K562 (cell line): Measurements from ENCODE around the gene USP11. TPM values are rescaled to one million over a fixed set of nuclear protein-coding genes. Genes with fewer than 3 reads are reported as not detected.

ENCODE experiments used
- CBX2 ChIP-seq: fragments of 200-600 bp; sonication (generic); IDR thresholded peaks from one replicate; pipeline ENCODE4 v1.6.1; 2012; ENCODE audit warnings: mild to moderate bottlenecking, low read length, inconsistent platforms; ENCODE audit not compliant: insufficient read depth, poor library complexity, severe bottlenecking
- ILF3 ChIP-seq: fragments of 450-650 bp; IDR thresholded peaks from 2 replicates; pipeline ENCODE4 v1.6.1; 2018; ENCODE audit warnings: antibody characterized with exemption, mild to moderate bottlenecking, moderate library complexity, borderline replicate concordance
- KLF1 ChIP-seq: fragments of 450-650 bp; IDR thresholded peaks from 2 replicates; pipeline ENCODE4 v1.6.1; 2016; ENCODE audit warnings: missing genetic modification characterization, missing compliant biosample characterization
- MAZ ChIP-seq, 2 experiments: fragments of 450-650 bp in 1 of 2; sonication (generic) in 1 of 2; formaldehyde crosslinking; IDR thresholded peaks in 1 of 2; conservative IDR thresholded peaks in 1 of 2; 2 replicates each; pipeline versions ENCODE4 v1.4.0 to v1.5.0; 2020; ENCODE audit warnings: mild to moderate bottlenecking in 1 of 2, missing genetic modification reagents in 1 of 2
- MCM5 ChIP-seq: fragments of 450-650 bp; IDR thresholded peaks from 2 replicates; pipeline ENCODE4 v1.6.1; 2016; ENCODE audit warnings: low read depth
- NFXL1 ChIP-seq: fragments of 450-650 bp; formaldehyde crosslinking; IDR thresholded peaks from 2 replicates; pipeline ENCODE4 v1.4.0; 2021; ENCODE audit warnings: mild to moderate bottlenecking
- PRPF4 ChIP-seq: fragments of 200-400 bp; formaldehyde crosslinking; IDR thresholded peaks from one replicate; pipeline ENCODE4 v1.6.1; 2017; ENCODE audit warnings: low read length, low read depth, mild to moderate bottlenecking; ENCODE audit not compliant: insufficient read depth, poor library complexity, severe bottlenecking
- RAD21 ChIP-seq, 2 experiments: fragments of 250-450 bp in 1 of 2; fragments of 450-650 bp in 1 of 2; sonication (Bioruptor Pico) in 1 of 2; formaldehyde crosslinking in 1 of 2; IDR thresholded peaks in 1 of 2; conservative IDR thresholded peaks in 1 of 2; 2 replicates each; pipeline versions ENCODE4 v1.4.0 to v1.8.0; 2020 to 2022; ENCODE audit warnings: mild to moderate bottlenecking in 2 of 2, moderate library complexity in 1 of 2
- SMARCA5 ChIP-seq: fragments of 450-650 bp; IDR thresholded peaks from 2 replicates; pipeline ENCODE4 v1.6.1; 2016
- TBL1XR1 ChIP-seq, 2 experiments: IDR thresholded peaks; 2 replicates each; pipeline ENCODE4 v1.6.1; 2012; ENCODE audit warnings: improper control_type of control experiment in 2 of 2, low read length in 2 of 2, mild to moderate bottlenecking in 1 of 2
- TCF3 ChIP-seq: sonication (generic); formaldehyde crosslinking; IDR thresholded peaks from 2 replicates; pipeline ENCODE4 v1.4.0; 2020; ENCODE audit warnings: mild to moderate bottlenecking, missing genetic modification reagents
- ZFX ChIP-seq: sonication (generic); formaldehyde crosslinking; IDR thresholded peaks from 2 replicates; pipeline ENCODE4 v1.8.0; 2022; ENCODE audit warnings: mild to moderate bottlenecking, missing genetic modification reagents, moderate library complexity
- ZNF551 ChIP-seq: fragments of 250-450 bp; sonication (Bioruptor Pico); IDR thresholded peaks from 2 replicates; pipeline ENCODE4 v1.5.0; 2021; ENCODE audit warnings: mild to moderate bottlenecking, moderate library complexity
- polyA plus RNA-seq, 8 experiments: library from polyadenylated mRNA; depleted of rRNA in 4 of 8; stranded (reverse) in 5 of 8; unstranded in 3 of 8; fragments of >200 nt; fragmentation: Nextera tagmentation in 2 of 8; fragmentation: Illumina TruSeq in 1 of 8; extraction: Ambion mirVana in 2 of 8; extraction: Trizol in 1 of 8; gene quantifications; 2 replicates each; pipeline versions ENCODE4 v1.2.1 to v1.2.3, GENCODE V29; 2011 to 2014; ENCODE audit warnings: inconsistent platforms in 1 of 8, missing spikeins in 1 of 8
- total RNA-seq, 7 experiments: library from RNA; depleted of rRNA in 6 of 7; stranded (reverse); fragments of >200 nt in 6 of 7; fragmentation: Illumina TruSeq in 2 of 7; extraction: Trizol in 2 of 7; gene quantifications; 2 replicates each; pipeline versions ENCODE4 v1.2.1 to v1.2.3, GENCODE V29; 2011 to 2021; ENCODE audit warnings: low replicate concordance in 1 of 7
- TF ChIP-seq, protein P1 (sequence below): fragments of 200-800 bp; sonication (Bioruptor generic); IDR thresholded peaks from 2 replicates; pipeline ENCODE4 v1.6.1; 2016; ENCODE audit warnings: missing genetic modification characterization, missing compliant biosample characterization
- TF ChIP-seq, protein P2 (sequence below): fragments of 450-650 bp; formaldehyde crosslinking; IDR thresholded peaks from 2 replicates; pipeline ENCODE4 v1.4.0; 2022; ENCODE audit warnings: mild to moderate bottlenecking, moderate library complexity
- TF ChIP-seq, protein P3 (sequence below): fragments of 250-450 bp; sonication (Bioruptor Pico); IDR thresholded peaks from 2 replicates; pipeline ENCODE4 v1.8.0; 2021; ENCODE audit warnings: borderline replicate concordance, mild to moderate bottlenecking, moderate library complexity; ENCODE audit not compliant: poor library complexity, severe bottlenecking
- TF ChIP-seq, protein P4 (sequence below): fragments of 250-450 bp; sonication (Bioruptor Pico); IDR thresholded peaks from 2 replicates; pipeline ENCODE4 v1.5.0; 2021
- TF ChIP-seq, protein P5 (sequence below): fragments of 450-650 bp; formaldehyde crosslinking; IDR thresholded peaks from 2 replicates; pipeline ENCODE4 v1.4.0; 2020; ENCODE audit warnings: mild to moderate bottlenecking, moderate library complexity

USP11 gene
- total and polyA plus RNA-seq, 9 of the 15 experiments (the other 6 are each of a cell fraction or from before 2014, with no cell fraction given) = 2.5 to 29.0 (median 11.7) TPM

DNA sequence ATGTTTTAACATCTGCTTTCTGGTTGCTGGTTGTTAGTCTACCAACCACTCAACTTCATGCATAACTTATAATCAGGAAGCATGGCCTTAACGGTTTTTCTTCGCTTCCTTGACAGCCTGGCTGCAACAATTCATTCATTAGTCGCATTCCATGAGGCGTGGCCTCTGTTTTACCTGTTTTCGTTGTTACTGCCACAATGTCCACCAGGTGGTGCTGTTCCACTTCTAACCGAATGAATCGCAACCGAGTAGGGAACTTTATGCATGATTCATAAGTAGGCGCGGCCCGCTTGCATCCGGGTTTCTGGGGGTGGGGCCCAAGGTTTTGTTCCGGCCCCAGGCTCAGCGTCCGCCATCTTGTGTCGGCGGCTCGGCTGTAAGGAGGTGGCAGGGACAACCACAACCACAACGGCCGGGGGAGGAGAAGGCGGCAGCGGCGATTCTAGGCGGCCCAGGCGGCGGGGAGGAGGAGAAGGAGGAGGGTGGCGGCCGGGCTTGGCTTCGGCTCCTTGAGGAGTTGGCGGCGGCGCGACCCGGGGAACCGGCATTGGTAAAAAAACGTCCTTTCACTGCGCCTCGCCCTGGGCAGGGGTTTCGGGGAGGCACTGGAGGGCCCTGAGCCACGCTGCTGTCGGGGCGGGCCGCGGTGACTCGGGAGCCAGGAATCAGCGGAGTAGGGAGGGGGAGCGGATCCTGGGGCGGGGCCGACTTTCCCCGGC is 39.2 kb upstream of the USP11 start, which contains the start of gene UBA1 (continued):
- TF ChIP-seq, protein P1, sequence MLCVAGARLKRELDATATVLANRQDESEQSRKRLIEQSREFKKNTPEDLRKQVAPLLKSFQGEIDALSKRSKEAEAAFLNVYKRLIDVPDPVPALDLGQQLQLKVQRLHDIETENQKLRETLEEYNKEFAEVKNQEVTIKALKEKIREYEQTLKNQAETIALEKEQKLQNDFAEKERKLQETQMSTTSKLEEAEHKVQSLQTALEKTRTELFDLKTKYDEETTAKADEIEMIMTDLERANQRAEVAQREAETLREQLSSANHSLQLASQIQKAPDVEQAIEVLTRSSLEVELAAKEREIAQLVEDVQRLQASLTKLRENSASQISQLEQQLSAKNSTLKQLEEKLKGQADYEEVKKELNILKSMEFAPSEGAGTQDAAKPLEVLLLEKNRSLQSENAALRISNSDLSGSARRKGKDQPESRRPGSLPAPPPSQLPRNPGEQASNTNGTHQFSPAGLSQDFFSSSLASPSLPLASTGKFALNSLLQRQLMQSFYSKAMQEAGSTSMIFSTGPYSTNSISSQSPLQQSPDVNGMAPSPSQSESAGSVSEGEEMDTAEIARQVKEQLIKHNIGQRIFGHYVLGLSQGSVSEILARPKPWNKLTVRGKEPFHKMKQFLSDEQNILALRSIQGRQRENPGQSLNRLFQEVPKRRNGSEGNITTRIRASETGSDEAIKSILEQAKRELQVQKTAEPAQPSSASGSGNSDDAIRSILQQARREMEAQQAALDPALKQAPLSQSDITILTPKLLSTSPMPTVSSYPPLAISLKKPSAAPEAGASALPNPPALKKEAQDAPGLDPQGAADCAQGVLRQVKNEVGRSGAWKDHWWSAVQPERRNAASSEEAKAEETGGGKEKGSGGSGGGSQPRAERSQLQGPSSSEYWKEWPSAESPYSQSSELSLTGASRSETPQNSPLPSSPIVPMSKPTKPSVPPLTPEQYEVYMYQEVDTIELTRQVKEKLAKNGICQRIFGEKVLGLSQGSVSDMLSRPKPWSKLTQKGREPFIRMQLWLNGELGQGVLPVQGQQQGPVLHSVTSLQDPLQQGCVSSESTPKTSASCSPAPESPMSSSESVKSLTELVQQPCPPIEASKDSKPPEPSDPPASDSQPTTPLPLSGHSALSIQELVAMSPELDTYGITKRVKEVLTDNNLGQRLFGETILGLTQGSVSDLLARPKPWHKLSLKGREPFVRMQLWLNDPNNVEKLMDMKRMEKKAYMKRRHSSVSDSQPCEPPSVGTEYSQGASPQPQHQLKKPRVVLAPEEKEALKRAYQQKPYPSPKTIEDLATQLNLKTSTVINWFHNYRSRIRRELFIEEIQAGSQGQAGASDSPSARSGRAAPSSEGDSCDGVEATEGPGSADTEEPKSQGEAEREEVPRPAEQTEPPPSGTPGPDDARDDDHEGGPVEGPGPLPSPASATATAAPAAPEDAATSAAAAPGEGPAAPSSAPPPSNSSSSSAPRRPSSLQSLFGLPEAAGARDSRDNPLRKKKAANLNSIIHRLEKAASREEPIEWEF = no peak
- TF ChIP-seq NFXL1 (CRISPR knock-in tag) (no peak), MCM5 (no peak), PRPF4 (no peak), RAD21 (CRISPR knock-in tag; conservative IDR thresholded peaks at IDR 0.05 in 1 of 2, IDR thresholded peaks at IDR 0.05 in 1 of 2) (peak; percentile 90 to 91), ILF3 (peak; percentile 72; the same call in 1 of the 2 replicates), SMARCA5 (no peak), ZNF551 (CRISPR knock-in tag) (no peak), MAZ (CRISPR knock-in tag; conservative IDR thresholded peaks at IDR 0.05 in 1 of 2, IDR thresholded peaks at IDR 0.05 in 1 of 2) (peak in 1 of 2 experiments; percentile 24; a peak in 1 of 4 replicates), ZFX (peak; percentile 73), TBL1XR1 (IDR thresholded peaks at IDR 0.05; ENCODE audit: low read length in 2 of 2) (no peak), TCF3 (no peak), CBX2 (no peak), KLF1 (tag) (no peak)
- TF ChIP-seq, protein P2, sequence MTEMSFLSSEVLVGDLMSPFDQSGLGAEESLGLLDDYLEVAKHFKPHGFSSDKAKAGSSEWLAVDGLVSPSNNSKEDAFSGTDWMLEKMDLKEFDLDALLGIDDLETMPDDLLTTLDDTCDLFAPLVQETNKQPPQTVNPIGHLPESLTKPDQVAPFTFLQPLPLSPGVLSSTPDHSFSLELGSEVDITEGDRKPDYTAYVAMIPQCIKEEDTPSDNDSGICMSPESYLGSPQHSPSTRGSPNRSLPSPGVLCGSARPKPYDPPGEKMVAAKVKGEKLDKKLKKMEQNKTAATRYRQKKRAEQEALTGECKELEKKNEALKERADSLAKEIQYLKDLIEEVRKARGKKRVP (CRISPR knock-in tag) = no peak
- TF ChIP-seq, protein P3, sequence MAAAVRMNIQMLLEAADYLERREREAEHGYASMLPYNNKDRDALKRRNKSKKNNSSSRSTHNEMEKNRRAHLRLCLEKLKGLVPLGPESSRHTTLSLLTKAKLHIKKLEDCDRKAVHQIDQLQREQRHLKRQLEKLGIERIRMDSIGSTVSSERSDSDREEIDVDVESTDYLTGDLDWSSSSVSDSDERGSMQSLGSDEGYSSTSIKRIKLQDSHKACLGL (CRISPR knock-in tag) = no peak
- TF ChIP-seq, protein P4, sequence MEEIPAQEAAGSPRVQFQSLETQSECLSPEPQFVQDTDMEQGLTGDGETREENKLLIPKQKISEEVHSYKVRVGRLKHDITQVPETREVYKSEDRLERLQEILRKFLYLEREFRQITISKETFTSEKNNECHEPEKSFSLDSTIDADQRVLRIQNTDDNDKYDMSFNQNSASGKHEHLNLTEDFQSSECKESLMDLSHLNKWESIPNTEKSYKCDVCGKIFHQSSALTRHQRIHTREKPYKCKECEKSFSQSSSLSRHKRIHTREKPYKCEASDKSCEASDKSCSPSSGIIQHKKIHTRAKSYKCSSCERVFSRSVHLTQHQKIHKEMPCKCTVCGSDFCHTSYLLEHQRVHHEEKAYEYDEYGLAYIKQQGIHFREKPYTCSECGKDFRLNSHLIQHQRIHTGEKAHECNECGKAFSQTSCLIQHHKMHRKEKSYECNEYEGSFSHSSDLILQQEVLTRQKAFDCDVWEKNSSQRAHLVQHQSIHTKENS = no peak
- TF ChIP-seq, protein P5, sequence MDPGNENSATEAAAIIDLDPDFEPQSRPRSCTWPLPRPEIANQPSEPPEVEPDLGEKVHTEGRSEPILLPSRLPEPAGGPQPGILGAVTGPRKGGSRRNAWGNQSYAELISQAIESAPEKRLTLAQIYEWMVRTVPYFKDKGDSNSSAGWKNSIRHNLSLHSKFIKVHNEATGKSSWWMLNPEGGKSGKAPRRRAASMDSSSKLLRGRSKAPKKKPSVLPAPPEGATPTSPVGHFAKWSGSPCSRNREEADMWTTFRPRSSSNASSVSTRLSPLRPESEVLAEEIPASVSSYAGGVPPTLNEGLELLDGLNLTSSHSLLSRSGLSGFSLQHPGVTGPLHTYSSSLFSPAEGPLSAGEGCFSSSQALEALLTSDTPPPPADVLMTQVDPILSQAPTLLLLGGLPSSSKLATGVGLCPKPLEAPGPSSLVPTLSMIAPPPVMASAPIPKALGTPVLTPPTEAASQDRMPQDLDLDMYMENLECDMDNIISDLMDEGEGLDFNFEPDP (CRISPR knock-in tag) = no peak
